ENCODE results near the gene COLQ. TPM values are rescaled to one million over a fixed set of nuclear protein-coding genes. Genes with fewer than 3 reads are reported as not detected.

Gene COLQ
- total RNA-seq, 6 experiments from 2014 or later, result 0.25 to 1.2 (median 0.83) TPM

DNA sequence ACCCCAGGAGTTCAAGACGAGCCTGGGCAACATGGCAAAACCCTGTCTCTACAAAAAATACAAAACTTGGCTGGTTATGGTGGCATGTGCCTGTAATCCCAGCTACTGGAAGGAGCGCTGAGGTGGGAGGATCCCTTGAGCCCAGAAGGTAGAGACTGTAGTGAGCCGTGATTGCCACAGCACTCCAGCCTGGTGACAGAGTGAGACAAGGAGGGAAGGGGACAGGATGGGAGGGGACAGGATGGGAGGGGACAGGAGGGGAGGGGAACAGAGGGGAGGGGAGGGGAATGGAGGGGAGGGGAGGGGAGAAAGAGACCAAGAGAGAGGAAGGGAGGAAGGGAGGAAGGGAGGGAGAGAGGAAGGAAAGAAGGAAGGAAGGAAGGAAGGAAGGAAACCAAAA is 11.0 kb downstream of the COLQ start:
- TF ChIP-seq, protein P1, sequence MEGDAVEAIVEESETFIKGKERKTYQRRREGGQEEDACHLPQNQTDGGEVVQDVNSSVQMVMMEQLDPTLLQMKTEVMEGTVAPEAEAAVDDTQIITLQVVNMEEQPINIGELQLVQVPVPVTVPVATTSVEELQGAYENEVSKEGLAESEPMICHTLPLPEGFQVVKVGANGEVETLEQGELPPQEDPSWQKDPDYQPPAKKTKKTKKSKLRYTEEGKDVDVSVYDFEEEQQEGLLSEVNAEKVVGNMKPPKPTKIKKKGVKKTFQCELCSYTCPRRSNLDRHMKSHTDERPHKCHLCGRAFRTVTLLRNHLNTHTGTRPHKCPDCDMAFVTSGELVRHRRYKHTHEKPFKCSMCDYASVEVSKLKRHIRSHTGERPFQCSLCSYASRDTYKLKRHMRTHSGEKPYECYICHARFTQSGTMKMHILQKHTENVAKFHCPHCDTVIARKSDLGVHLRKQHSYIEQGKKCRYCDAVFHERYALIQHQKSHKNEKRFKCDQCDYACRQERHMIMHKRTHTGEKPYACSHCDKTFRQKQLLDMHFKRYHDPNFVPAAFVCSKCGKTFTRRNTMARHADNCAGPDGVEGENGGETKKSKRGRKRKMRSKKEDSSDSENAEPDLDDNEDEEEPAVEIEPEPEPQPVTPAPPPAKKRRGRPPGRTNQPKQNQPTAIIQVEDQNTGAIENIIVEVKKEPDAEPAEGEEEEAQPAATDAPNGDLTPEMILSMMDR (IDR thresholded peaks at IDR 0.05), result no peak
- TF ChIP-seq POLR2A (IDR thresholded peaks at IDR 0.05), result no peak
- Histone ChIP-seq H3K9me3 (no peaks in the 10 kb centered on the region), H3K36me3 (no peaks in the 10 kb centered on the region), H3K4me3 (no peak overlapping the region), H3K27me3 (no peaks in the 10 kb centered on the region), H3K27ac (no peak overlapping the region), H3K4me1 (no peaks in the 10 kb centered on the region)
- intact Hi-C loops (cut with DNase I), result no loop called here
- ATAC-seq (no peak), DNase-seq (no peak)
- WGBS (ENCODE audit: insufficient coverage, low coverage, low lambda C conversion rate, missing lambda C conversion rate), result 84% methylated on average over 3 of the region's 3 CpGs

DNA sequence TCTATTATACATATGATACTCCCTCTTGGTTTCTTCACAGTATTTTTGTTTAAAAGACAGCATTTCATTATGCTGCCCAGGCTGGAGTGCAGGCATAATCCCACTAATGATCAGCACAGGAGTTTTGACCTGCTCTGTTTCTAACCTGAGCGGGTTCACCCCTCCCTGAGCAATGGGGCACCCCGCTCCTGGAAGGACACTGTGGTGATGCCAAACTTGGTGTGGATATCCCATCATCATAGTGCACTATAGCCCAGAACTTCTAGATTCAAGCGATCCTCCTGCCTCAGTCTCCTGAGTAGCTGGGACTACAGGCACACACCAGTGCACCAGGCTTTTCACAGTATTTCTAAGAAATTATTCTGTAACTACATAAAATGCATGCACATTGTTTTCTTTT is 14.9 kb downstream of the COLQ start:
- 100% methylated on average over 3 of the region's 3 CpGs for WGBS (ENCODE audit: insufficient coverage, low coverage, low lambda C conversion rate, missing lambda C conversion rate)
- no peaks in the 10 kb centered on the region for H3K36me3 ChIP-seq
- H3K9me3 ChIP-seq, result no peaks in the 10 kb centered on the region
- intact Hi-C loops (cut with DNase I), result no loop called here
- no peak for TF ChIP-seq POLR2A (IDR thresholded peaks at IDR 0.05)
- no peaks in the 10 kb centered on the region for H3K27me3 ChIP-seq
- no peak overlapping the region for H3K4me3 ChIP-seq
- H3K27ac ChIP-seq, result no peak overlapping the region
- no peaks in the 10 kb centered on the region for H3K4me1 ChIP-seq
- DNase-seq (no peak), ATAC-seq (no peak)

DNA sequence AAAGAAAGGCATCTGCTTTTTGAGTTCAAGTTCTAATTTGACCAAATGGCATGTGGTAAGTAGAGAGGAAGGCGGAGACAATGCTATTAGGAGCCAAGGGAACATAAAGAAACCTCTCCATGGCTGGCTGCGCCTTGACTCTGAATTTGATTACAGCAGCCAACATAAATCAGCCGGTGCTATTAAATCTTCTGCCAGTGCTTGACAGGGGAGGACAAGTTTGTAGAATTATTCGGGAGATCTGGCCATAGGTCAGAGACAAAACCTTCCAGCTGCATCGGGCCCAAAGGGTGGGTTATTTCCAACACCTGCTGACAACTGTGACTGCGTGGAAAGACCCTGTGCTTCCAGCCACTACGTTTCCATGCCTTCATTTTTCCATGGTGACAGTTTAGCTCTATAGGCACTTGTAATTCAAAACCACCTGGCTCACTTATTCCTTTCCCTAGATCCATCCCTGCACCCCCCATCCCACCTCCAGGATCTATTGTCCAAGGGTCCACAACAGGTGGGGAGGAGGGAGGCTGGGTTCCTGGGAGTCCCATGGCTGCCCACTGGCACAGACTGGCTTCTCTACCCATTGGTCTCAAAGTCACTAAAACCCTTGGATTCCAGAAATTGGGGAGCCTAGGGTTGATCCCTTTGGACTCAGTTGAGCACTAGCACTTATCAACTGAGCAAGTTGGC is 15.9 kb downstream of the COLQ start:
- no peaks in the 10 kb centered on the region for H3K36me3 ChIP-seq

DNA sequence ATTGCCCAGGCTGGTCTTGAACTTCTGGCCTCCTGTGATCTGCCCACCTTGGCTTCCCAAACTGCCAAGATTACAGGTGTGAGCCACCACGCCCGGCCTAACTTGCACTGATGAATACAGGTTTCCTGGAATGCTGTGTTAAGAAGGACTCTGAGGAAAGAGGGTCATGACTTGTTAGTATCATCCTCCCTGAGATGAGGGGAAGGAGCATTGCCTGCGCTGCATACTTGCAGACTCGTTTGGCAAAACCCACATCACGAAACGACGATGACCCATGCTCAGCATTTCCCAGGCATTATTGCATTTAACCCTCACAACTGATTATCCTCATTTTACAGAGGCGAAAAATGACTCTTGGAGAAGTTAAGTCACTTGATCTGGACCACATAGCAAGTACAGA is 18.9 kb downstream of the COLQ start:
- intact Hi-C loops (cut with DNase I), result no loop called here
- DNase-seq (no peak), ATAC-seq (no peak)
- Histone ChIP-seq H3K4me1 (no peaks in the 10 kb centered on the region), H3K4me3 (no peak overlapping the region), H3K27me3 (no peaks in the 10 kb centered on the region), H3K9me3 (no peaks in the 10 kb centered on the region), H3K36me3 (no peaks in the 10 kb centered on the region), H3K27ac (no peak overlapping the region)
- no peak for TF ChIP-seq POLR2A (IDR thresholded peaks at IDR 0.05)
- TF ChIP-seq, protein P1 (IDR thresholded peaks at IDR 0.05), result no peak
- 95% methylated on average over 4 of the region's 8 CpGs for WGBS (ENCODE audit: insufficient coverage, low coverage, low lambda C conversion rate, missing lambda C conversion rate)

More for the DNA sequence above, 15.9 kb downstream of the COLQ start:
- WGBS (ENCODE audit: insufficient coverage, low coverage, low lambda C conversion rate, missing lambda C conversion rate), result 81% methylated on average over 7 of the region's 7 CpGs
- H3K4me1 ChIP-seq, result no peaks in the 10 kb centered on the region
- TF ChIP-seq, protein P1 (IDR thresholded peaks at IDR 0.05), result no peak
- TF ChIP-seq POLR2A (IDR thresholded peaks at IDR 0.05), result no peak
- intact Hi-C loops (cut with DNase I), result no loop called here
- ATAC-seq (no peak), DNase-seq (no peak)
- H3K27ac ChIP-seq, result no peak overlapping the region
- no peaks in the 10 kb centered on the region for H3K9me3 ChIP-seq
- no peaks in the 10 kb centered on the region for H3K27me3 ChIP-seq
- H3K4me3 ChIP-seq, result no peak overlapping the region

DNA sequence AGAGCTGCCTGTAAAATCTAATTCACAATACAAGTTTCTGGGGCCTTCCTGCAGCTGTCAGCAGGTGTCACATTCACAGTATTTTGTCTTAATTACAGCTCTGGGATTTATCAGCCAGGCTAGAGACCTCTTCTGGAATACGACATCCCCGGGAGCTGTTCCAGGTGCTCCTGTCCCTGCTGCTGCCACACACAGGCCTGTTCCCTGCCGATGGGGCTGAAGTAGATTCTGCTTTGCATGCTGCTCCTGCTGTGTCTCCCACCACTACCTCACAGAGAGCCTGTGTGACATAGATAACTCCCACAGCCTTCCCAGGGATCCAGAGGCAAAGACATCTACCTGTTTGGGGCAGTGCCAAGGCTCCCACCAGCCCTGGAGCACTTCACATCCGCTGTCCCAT is 20.4 kb downstream of the COLQ start:
- H3K27me3 ChIP-seq, result no peaks in the 10 kb centered on the region
- intact Hi-C loops (cut with DNase I), result no loop called here
- H3K4me1 ChIP-seq, result no peaks in the 10 kb centered on the region
- TF ChIP-seq, protein P1 (IDR thresholded peaks at IDR 0.05), result no peak
- no peak for TF ChIP-seq POLR2A (IDR thresholded peaks at IDR 0.05)
- ATAC-seq, result no peak
- 100% methylated on average over 1 of the region's 4 CpGs for WGBS (ENCODE audit: insufficient coverage, low coverage, low lambda C conversion rate, missing lambda C conversion rate)
- no peak overlapping the region for H3K4me3 ChIP-seq
- no peaks in the 10 kb centered on the region for H3K9me3 ChIP-seq
- no peaks in the 10 kb centered on the region for H3K36me3 ChIP-seq
- DNase-seq, result no peak
- no peak overlapping the region for H3K27ac ChIP-seq
